CD4-positive, alpha-beta T cell treated with Interleukin-21 for 1 hour (primary cell): ENCODE measurements around the gene USF3.

Source experiments
- DNase-seq: peaks from one replicate; pipeline ENCODE4 v3.0.0-alpha.2; 2020

The USF3 gene

GRCh38 chr3:113698213-113698742 lies 1.8 kb upstream of the USF3 start:
- DNase-seq: no peak

- no peak for DNase-seq
Measured at GRCh38 chr3:113697500-113698090, 1.2 kb upstream of the USF3 start.

- DNase-seq: peak; percentile 100
Measured at GRCh38 chr3:113696658-113697499, 437 bp upstream of the USF3 start.

- DNase-seq: peak; percentile 9
Measured at GRCh38 chr3:113695431-113695785, 1.0 kb downstream of the USF3 start.

- DNase-seq: no peak
Measured at GRCh38 chr3:113690482-113690881, 6.0 kb downstream of the USF3 start.

GRCh38 chr3:113685956-113686721 lies 10.3 kb downstream of the USF3 start:
- no peak for DNase-seq

GRCh38 chr3:113685124-113685523 lies 11.3 kb downstream of the USF3 start:
- no peak for DNase-seq

- no peak for DNase-seq
Measured at GRCh38 chr3:113684271-113684819, 12.1 kb downstream of the USF3 start.

- no peak for DNase-seq
Measured at GRCh38 chr3:113678773-113679172, 17.7 kb downstream of the USF3 start.

- no peak for DNase-seq
Measured at GRCh38 chr3:113677737-113678136, 18.7 kb downstream of the USF3 start.

- no peak for DNase-seq
Measured at GRCh38 chr3:113676261-113676660, 20.2 kb downstream of the USF3 start.

GRCh38 chr3:113673593-113673992 lies 22.8 kb downstream of the USF3 start:
- DNase-seq: no peak

- no peak for DNase-seq
Measured at GRCh38 chr3:113668015-113668414, 28.4 kb downstream of the USF3 start.

- no peak for DNase-seq
Measured at GRCh38 chr3:113664523-113665094, 31.8 kb downstream of the USF3 start.

- DNase-seq: no peak
Measured at GRCh38 chr3:113663761-113664160, 32.7 kb downstream of the USF3 start.

- DNase-seq: no peak
Measured at GRCh38 chr3:113663324-113663750, 33.1 kb downstream of the USF3 start.

- DNase-seq: no peak
Measured at GRCh38 chr3:113662824-113663223, 33.6 kb downstream of the USF3 start.

- DNase-seq: no peak
Measured at GRCh38 chr3:113660896-113661295, 35.5 kb downstream of the USF3 start.

GRCh38 chr3:113660458-113660857 lies 36.0 kb downstream of the USF3 start:
- DNase-seq: no peak

GRCh38 chr3:113659996-113660395 lies 36.4 kb downstream of the USF3 start:
- no peak for DNase-seq

- DNase-seq: no peak
Measured at GRCh38 chr3:113659101-113659541, 37.3 kb downstream of the USF3 start.

GRCh38 chr3:113658107-113658506 lies 38.3 kb downstream of the USF3 start:
- DNase-seq: no peak

GRCh38 chr3:113654851-113655250 lies 41.6 kb downstream of the USF3 start:
- DNase-seq: no peak
